GM19328 (cell line): ENCODE data around the gene SNX25.
"Not testable (repeated sequence)": the region's sequence is repeated elsewhere in the genome, so short reads cannot be mapped to it uniquely, and the experiment has no call there.

Experiments
- ATAC-seq: cut with Tn5 transposase; IDR thresholded peaks from one replicate; pipeline ENCODE4 v1.9.1; 2021; ENCODE audit warnings: mild to moderate bottlenecking, moderate library complexity; ENCODE audit not compliant: unreplicated experiment

SNX25 gene

GRCh38 chr4:185204238-185204910, 5.0 kb upstream of the SNX25 start:
- ATAC-seq, result no peak

DNA sequence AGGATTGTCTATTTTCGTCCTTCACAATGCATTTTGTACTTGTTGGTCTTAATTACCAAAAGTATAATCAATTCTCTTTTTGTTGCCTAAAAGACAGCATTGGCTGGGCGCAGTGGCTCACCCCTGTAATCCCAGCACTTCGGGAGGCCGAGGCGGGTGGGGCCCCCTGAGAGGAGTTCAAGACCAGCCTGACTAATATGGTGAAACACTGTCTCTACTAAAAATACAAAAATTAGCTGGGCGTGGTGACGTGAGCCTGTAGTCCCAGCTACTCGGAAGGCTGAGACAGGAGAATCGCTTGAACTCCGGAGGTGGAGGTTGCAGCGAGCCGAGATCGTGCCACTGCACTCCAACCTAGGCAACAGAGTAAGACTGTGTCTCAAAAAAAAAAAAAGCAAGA, 4.3 kb upstream of the SNX25 start:
- not testable (repeated sequence) for ATAC-seq

DNA sequence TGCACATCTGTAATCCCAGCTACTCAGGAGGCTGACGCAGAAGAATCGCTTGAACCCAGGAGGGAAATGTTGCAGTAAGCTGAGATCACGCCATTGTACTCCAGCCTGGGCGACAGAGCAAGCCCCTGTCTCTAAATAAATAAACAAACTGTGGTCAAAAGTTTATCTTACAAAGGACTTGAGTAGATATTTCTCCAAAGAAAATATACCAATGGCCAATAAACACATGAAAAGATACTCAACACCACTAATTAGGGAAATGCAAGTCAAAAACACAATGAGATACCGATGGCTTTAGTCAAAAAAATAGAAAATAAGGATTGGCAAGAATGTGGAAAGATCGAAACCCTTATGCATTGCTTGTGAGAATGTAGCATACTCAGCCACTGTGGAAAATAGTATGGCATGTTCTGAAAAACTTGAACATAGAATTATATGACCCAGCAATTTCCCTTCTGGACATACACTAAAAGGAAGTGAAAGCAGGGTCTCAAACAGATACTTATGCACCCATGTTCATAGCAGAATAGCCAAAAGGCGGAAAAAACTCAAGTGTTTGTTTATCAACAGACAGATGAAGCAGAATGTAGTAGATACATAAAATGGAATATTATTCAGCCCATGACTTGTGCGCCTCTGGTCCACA, 3.6 kb upstream of the SNX25 start:
- no peak for ATAC-seq

GRCh38 chr4:185207466-185207865, 1.9 kb upstream of the SNX25 start:
- no peak for ATAC-seq

GRCh38 chr4:185209852-185210101, 379 bp downstream of the SNX25 start:
- ATAC-seq, result not testable (repeated sequence)

- peak; percentile 15 for ATAC-seq
These were observed 944 bp downstream of the SNX25 start for GRCh38 chr4:185210102-185210981.

- ATAC-seq, result no peak
These were observed 1.6 kb downstream of the SNX25 start for GRCh38 chr4:185211035-185211434.

- no peak for ATAC-seq
These were observed 2.2 kb downstream of the SNX25 start for GRCh38 chr4:185211641-185212040.

GRCh38 chr4:185212581-185212980, 3.2 kb downstream of the SNX25 start:
- ATAC-seq, result no peak

DNA sequence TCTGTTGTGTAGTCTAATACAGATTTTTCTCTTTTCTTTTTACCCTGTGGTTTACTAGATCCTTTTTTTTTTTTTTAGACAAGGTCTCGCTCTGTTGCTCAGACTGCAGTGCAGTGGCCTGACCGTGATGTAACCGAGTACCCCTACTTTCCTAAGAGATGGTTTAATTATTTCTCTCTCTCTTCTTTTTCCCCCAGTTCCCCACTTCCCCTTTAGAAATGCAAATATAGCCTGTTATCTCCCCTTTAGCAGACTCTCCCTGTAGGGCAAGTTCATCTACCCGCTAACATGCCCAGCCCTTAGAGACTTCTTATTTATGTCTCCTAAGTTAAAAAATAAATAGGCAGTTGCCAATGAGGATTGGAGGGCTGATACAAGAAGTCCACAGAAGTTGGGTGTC, 4.5 kb downstream of the SNX25 start:
- ATAC-seq, result peak; percentile 28

DNA sequence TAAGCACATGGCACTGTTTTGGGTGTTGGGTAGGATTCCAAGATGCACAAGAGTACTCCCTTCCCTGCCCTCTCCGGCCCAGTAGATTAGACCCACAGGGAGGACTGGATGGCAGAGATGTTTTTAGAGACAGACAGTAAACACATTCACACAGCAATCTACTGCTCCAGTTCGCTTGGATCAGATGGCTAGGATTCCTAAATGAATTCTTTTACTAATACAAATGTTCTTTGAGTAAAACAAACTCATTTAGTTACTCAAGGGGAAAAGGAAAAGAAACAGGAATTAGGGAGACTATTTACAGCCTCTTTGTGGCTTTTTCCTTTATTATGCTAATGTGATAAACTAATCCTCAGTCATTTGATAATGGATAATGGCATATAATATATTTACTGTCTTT, 5.9 kb downstream of the SNX25 start:
- ATAC-seq, result no peak

GRCh38 chr4:185217408-185217975, 8.1 kb downstream of the SNX25 start:
- ATAC-seq, result no peak

DNA sequence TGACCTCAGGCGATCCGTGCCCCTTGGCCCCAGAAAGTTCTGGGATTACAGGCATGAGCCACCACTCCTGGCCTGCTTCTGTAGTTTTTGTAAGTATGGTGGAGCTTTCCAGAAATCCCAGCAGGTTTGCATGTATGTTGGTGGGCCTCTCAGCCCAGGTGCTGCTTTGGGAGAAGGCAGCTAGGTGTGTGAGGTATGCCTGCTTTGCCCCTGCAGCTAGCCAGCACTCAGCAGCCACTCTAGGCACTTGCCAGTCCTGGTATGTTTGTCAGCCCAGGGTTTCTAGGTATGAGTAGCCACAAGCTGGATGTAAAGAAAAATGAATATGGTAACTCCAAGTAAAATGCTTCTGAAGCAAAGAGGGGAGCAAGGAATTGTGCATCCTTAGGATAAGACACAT, 8.9 kb downstream of the SNX25 start:
- no peak for ATAC-seq

DNA sequence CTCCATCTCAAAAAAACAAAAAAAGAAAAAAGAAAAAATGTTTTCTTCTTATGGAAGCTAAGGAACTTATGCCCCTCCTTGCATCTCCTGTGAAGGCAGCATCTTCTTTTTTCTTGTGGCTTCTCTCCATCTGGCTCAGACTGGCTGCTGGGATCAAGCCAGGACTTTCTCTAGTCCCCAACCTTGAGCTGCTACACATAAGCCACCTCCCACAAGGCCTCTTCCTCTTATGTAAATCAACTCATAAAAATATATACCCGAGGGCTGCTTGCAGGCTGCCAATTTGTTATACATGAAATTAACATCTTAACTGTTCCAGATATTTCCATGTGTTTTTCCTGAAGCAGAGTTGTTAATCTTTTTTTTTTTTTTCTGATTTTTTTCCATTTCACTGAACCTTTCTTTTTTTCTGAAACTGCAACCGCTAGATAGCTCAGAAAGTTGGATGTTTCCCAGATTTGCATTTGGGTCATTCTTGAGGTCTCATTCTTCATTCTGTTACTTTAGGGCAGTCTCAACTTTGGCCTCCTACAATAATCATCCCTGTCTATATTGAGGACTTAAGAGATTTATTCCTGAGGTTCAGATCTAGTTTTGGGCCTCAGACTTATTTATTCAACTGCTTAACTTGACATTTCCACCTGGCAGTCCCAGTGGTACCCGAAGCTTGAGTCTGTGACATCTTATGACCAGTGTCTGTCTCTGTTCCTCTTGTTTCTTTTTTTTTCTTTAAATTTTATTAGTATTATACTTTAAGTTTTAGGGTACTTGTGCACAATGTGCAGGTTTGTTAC, 10.3 kb downstream of the SNX25 start:
- peak; percentile 66 for ATAC-seq

DNA sequence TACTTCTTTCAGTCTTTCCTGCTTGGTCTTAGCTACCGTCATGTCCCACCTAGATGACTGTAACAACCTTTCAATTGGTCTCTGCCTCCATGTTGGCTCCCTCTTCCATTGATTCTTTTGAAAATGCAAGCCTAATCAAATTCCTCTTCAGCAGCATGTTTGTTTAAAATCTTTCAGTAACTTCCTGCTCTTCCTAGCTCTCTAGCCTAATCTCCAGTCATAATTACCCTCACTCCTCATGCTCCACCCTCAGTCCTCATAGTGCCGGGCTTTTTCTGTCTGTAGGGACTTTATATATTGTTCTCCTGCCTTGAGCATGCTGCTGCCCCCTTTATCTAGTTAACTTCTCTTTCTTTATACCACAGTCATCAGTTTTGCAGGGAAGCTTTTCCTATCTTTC, 12.1 kb downstream of the SNX25 start:
- ATAC-seq, result no peak

GRCh38 chr4:185221912-185222311, 12.5 kb downstream of the SNX25 start:
- ATAC-seq, result no peak

GRCh38 chr4:185222598-185222997, 13.2 kb downstream of the SNX25 start:
- ATAC-seq, result no peak

DNA sequence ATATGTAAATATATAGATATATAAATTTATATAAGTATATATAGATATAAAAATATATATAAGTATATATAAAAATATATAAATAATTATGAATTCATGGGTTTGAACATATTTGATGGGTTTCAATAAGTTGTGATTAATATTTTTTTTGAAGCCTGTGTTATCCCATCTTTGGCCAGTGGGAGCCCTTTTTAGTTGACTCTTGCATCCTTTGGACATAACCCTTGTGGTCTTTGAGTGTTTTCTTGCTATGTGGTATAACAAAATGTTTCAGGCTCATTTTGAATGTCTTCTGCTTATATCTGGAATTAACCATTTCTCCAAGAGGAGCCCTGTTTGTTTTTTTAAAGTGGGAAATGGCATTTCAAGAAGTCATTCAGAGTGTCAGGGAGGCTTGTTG, 15.2 kb downstream of the SNX25 start:
- ATAC-seq, result no peak

DNA sequence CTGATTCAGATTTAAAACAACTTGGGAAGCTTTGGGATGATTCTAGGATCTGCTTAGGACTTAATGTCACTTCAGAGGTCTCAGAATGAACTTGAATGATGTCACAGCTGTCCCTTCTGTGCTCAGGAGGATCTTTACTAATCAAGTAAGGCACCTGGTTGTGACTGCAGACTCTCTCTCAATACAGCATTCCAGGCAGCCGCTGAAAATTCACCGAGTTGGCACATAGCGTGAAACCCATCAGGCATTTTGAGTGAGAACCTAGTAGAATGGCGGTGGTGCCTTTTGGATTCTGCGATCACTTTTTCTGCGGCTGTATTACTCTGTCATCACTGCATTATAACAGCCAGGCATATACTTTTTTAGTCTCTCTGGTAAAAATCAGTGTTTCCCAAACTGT, 16.5 kb downstream of the SNX25 start:
- no peak for ATAC-seq

DNA sequence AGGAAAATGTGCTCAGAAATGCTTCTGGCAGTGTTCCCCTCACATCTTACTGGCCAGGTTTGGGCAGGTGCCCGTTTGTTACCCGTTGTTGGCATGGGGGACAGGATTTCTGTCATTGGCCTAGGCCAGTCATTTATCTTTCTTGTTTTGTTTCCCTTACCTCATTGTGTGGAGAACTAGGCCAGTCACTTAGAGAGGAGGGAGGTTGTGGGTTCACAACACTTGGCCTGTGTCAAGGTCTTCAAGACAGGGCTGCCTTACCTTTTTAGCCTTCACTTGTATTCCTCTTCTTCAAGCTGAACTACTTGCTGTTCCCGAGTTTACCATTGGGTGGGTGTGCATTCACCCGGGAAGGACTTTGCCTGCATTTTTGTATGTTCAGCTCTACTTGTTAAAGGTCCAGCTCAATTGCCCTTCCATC, 17.7 kb downstream of the SNX25 start:
- ATAC-seq, result no peak

- ATAC-seq, result no peak
These were observed 18.4 kb downstream of the SNX25 start for GRCh38 chr4:185227713-185228278.
